Measurements from ENCODE around the gene TMEM250.
"Not testable (repeated sequence)": the region's sequence is repeated elsewhere in the genome, so short reads cannot be mapped to it uniquely, and the experiment has no call there.

Gene TMEM250, protein sequence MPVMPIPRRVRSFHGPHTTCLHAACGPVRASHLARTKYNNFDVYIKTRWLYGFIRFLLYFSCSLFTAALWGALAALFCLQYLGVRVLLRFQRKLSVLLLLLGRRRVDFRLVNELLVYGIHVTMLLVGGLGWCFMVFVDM

DNA sequence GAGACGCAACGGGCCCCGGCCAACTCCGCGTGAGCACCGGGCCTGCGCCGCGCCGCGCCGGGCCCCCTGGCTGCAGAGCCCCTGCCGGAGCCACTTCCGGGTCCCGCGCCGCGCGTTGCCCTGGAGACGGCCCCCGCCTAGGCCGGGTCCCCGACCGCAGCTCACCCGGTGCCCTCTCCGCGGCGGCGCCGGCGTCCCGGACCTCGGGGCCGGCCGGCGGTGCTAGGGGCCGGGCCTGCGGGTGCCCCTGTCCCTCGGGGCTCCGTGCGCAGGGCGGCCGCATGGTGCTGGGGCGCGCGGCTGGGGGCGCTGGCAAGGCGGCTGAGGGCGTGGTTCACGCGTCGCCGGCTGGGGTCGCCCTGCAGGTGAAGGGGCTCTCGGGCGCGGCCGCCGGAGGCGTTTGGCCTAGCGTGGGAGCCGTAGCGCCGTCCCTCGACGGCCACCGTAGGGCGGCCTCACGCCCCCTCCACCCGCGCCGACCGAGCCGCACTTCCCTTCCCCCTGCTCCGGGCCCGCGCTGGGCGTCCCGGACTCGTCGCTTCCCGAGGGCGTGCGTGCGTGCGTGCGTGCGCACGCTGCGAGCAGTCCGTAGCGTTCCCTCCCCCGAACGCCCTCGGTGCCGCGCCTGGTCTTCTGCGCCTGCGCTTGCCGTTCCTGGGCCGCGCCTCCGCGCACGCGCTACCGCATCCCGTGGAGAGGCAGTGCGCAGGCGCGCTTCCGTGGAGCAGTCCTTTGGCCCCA lies at the start of gene TMEM250:
TMEM250 (minus strand) TSS at position 556 of the 741 bp plus-strand sequence. CDS start 1,975 bp downstream, outside the sequence.
- DNase-seq = peak; percentile 93

DNA sequence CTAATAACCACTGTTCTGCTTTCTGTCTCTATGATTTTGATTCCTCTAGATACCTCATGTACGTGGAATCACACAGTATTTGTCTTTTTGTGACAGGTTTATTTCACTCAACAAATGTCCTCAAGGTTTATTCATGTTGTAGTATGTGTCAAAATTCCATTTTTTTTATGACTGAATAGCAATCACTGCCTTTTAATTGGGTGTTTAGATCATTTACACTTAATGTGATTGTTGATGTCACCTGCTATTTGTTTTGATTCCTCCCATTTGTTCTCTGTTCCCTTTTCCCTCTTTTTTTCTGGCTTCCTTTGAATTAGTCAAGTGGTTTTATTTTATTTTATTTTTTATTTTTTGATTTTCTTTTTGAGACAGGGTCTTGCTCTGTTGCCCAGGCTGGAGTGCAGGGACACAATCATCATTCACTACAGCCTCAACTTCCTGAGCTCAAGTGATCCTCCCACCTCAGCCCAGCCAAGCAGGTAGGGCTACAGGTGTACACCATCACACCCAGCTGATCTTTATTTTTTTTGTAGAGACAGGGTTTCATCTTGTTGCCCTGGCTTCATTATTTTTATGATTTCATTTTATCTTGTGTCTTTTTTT lies 44.7 kb upstream of the TMEM250 start:
- DNase-seq = no peak

GRCh38 chr9:136160995-136161610 lies 42.4 kb upstream of the TMEM250 start:
- peak; percentile 42 for DNase-seq

DNA sequence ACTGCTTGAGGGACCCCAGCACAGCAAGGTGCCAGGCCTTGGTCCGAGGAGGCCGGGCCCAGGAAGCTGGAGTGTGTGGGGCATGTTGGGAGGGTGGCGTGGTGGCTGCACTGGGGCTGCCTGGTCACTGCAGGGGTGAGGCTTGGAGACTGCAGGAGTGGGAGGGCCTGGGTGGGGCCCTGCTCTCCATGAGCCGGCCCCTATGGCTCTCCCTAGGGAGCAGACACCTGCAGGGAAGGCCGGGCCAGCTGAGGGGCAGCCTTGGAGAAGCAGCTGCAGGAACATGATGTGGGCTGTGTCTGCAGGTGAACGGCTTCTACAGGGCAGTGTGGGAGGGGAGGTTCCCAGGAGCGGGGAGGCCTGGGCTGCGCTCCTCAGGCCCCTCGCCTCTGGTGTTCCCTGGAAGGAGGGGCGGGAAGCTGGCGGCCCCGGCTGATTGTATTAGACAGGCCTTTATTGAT lies 41.7 kb upstream of the TMEM250 start:
- DNase-seq = peak; percentile 90

DNA sequence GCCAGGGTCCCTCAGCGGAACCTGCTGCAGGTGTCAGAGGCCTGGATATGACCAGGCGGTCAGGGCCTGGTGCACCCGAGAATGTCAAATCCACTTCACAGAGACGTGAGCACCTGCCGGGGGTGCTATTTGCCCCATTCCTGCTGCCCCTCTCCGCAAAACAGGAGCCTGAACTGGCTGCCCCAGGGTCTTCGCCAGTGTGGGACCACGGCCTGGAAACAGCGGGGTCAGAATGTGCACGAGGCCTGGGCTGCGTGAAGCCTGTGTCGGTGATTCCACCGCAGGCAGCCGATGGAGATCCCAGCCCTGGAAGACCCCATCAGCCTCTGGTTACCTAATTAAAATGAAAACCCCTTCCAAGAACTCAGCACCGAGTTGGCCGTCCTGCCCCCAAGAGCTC lies 41.2 kb upstream of the TMEM250 start:
- DNase-seq = no peak

GRCh38 chr9:136157477-136158265 lies 39.0 kb upstream of the TMEM250 start:
- no peak for DNase-seq

GRCh38 chr9:136156209-136157120 lies 37.8 kb upstream of the TMEM250 start:
- DNase-seq = no peak

DNA sequence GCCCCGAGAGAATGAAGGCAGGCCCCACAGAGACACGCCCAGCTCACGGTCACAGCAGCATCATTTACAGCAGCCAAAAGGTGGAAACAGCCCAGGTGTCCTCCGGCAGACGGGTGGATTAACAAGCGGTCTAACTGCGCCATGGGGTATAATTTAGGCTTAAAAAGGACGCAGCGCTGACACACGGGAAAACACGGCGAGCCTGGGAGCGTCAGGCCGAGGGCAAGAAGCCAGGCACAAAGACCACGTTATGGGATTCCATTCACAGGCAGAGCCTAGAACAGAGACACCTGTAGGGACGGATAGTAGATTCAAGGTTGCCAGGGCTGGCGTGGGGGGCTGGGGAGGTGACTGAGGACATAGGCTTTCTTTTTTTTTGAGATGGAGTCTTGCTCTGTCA lies 36.9 kb upstream of the TMEM250 start:
- no peak for DNase-seq

DNA sequence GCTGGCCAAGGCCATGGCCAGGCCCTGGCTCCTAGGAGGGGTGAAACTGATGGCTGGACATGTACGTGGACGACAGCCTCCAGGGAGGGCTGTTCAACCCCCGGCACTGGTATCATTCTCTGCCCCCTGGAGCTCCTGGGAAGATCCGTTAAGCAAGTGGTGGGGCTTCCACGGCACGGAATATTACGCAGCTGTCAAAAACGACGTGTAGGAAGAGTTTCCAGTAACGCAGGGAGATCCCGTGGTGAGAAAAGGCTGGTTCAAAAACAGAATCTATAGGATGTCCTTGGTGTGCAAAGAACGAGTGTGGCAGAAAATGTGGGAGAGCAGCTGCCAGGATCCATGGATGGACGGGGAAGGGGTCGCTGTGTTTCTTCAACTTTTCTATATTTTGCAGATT lies 36.3 kb upstream of the TMEM250 start:
- DNase-seq = no peak

DNA sequence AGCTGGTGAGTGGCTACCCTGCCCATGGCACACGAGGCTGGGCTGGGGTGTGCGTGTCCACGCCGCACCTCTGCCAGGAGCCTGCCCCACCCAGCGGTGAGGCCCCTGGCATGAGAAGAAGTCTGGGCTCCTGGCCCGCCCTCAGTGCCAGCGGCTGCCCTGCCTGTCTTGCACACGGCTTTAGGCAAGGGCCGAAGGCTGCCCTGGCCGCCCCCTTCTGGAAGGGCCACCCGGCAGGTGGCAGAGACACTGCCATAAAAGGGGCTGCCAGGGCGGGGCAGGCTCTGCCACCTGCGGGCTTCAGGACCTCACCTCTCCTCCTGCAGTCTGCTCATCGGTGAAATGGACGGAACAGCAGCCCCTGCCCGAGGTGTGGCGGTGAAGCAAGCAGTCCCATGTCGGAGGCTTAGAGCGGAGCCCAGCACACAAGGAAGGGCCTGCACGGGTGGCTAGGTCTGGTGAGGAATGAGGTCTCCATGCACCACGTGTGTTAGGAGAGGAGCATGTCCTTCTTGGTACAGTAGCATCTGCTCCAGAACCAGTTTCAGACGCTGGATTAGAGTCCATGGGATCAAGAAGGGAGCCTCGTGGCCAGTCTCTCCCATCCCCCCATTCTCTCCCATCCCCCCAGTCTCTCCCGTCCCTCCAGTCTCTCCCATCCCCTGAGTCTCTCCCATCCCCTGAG lies 34.8 kb upstream of the TMEM250 start:
- no peak for DNase-seq

DNA sequence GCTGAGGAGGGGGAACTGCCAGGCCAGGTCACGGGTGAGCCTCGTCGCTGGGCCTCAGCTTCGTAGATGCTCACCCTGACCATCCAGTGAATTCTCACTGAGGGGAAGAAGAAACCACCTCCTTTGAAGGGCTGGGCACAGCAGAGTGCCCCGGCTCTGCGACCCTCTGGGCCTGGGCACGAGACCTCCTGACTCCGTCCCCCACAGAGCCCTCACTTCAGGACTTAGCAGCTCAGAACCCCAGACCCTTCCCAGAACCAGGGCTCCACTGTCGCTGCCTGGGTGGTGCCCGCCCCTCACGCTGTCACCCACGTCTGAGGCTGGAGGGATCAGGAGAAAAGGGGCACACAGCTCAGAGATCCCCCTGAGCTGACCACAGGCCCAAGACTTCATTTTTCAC lies 34.3 kb upstream of the TMEM250 start:
- no peak for DNase-seq

- DNase-seq = no peak
Measured at GRCh38 chr9:136152543-136152866, 33.8 kb upstream of the TMEM250 start.

DNA sequence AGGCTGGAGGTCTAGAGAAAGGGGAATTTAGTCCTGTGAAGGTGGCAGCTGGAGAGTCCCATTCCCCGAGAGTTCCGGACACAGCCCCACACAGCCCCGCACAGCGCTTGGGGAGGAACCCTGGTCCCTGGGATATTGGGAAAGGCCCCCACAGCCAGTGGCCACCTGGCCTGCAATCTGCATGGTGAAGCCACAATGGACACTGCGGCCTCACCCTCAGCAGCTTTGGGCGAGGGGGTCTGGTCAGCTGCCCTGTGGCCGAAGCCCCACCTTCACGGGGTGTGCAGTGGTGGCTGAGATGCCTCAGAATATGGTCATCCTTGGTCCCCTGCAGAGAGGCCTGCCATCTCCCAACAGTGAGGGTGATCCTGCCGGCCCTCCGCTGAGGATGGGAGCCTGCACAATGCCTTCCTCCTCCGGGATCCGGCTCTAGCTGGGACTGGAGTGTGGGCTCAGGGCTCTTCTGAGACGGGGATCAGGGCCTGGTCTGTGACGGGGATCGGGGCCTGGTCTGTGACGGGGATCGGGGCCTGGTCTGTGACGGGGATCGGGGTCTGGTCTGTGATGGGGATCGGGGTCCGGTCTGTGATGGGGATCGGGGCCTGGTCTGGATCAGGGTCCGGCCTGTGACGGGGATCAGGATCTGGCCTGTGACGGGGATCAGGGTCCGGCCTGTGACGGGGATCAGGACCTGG lies 33.3 kb upstream of the TMEM250 start:
- no peak for DNase-seq

DNA sequence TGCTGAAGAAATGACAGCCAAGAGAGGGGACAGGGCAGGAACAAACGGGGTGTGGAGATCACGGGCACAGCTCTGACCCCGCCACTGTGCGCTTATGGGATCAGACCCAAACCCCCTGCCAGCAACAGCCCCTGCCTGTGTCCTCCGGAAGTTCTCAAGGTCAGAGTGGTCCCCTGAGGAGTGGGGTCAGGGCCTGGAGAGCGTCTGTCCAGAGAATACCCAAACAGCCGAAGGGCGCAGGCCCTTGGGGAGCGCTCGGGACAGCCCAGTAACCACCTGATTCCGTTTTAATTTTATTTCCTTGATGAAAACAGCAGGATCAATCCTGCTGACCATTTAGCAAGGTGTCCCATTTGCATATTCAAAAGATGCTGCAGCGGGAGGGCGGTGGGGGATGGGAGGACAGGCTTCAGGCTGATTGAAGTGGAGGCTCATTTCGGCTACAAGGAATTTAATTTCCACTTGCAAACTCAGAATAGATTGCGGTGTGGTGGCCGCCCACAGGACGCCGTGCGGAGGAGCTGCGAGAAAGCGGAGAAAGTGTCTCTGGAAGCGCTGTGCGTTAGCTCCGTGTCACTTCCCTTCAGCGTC lies 32.6 kb upstream of the TMEM250 start:
- no peak for DNase-seq

GRCh38 chr9:136150664-136151213 lies 32.1 kb upstream of the TMEM250 start:
- not testable (repeated sequence) for DNase-seq

DNA sequence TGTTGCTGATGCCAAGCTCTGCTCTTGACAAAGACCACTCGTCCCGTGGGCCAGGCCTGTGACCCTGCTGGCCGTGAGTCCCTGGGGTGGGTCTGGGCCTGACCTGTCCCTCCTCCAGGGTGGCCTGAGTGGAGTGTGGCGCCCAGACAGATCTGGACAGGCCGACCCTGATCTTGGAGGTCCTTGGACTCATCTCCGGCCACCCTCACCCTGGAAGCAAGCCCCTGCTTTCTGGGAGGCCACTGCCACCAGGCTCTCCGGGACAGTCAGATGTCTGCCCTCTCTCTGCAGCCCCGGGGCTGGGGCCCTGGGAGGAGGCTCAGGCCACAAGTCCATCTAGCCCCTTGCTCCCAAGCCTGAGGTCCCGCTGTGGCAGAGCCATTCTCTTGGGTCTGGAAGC lies 31.2 kb upstream of the TMEM250 start:
- DNase-seq = no peak

DNA sequence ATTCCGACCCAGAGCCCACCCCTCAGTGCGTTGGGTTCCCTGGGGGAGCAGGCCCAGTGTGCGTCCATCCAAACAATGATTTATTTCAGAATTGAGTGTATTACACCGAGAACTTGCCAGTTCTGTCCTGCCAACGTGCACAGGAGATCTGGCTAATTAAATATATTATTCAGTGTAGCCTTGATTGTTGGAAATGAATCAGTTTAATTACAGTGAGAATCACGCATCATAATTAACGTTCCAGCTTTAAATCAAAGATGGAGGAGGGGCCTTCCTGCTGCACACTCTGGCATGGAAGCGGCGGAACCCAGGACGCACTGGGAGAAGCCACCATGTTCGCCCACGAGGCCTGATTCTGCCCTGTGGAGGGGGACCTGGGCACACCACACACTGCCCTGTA lies 30.7 kb upstream of the TMEM250 start:
- no peak for DNase-seq

- no peak for DNase-seq
Measured at GRCh38 chr9:136148766-136149165, 30.1 kb upstream of the TMEM250 start.

DNA sequence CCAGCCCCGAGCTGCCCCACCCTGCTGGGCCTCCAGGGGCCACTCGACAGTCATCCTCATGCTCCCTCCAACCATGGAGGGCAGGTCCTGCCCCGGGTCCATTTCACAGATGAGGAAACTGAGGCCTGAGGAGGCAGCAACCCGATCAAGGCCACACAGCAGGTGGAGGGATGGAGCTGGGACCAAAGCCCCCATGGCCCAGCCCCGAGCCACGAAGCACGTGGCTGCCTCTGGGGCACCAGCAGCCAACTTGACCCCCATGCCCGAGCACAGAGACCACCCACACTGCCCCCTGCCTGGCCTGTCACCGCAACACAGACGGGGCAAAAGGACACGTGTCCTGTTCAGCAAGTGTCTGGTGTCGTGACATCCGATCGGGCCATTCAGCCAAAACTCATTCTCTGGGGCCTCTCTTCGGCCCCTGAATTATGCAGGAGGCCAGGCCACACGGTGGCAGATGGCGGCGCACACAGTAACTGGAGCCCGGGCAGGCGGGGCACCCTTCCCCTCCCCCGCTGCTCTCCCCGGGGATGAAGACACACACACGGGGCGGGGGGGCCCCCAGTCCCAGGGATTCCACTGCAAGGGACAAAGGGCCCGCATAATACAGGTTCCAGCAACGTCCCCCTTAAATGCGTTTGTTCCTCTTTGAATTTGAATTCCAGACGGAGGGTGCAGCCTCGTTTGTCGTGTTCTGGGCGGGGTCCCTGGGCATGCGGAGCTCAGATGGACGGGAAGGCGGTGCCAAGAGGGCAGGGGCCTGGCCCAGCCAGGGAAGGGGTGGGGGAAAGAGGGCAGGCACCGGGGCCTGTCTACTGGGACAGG lies 29.4 kb upstream of the TMEM250 start:
- no peak for DNase-seq
